Activated T-helper 1 cell treated with anti-CD3 and anti-CD28 coated beads, Interleukin-2, amount 50 U/mL, for 16 hours (primary cell): ENCODE data around the gene MTG1.
"Not testable (repeated sequence)": the region's sequence is repeated elsewhere in the genome, so short reads cannot be mapped to it uniquely, and the experiment has no call there.

Experiments
- DNase-seq, 2 donors: peaks; one replicate each; pipeline ENCODE4 v3.0.0-alpha.2; 2020; ENCODE audit warnings: low read depth in 1 of 2, low spot score in 1 of 2

MTG1 gene

DNA sequence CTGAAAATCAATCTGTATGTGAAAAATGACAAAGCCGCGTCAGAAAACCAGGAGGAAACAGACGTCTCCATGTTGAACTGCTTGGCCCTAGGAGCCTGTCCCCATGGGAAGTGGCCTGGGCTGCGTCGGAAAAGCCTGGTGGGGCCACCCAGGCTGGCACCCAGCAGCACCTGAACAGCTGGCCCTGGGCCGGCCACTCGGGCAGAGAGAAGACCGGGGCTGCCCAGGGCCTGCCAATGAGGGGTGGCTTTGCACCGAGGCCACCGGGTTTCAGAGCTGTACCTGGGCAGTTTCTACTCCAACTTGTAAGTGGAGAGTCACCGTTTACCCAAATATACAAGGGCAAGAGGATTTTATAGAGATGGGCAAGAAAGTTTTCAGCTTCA, 35.0 kb upstream of the MTG1 start:
- DNase-seq = no peak

DNA sequence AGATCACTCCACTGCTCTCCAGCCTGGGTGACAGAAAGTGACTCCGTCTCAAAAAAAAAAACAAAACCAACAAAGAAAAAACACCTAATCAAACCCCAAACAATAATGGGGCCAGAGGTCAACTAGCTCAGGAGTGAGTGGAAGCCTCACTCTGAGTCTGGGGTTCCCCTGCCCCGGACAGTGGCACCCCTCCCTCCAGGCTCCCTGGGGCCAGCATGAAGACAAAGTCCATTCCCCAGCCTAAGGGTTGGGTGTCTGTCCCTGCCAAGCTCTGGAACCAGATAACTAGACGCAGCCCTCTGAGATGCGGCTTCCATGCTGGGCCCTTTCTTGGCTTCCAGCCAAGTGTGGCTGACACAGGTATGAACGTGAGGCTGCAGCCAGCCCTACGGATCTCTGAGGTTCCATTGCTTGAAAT, 34.4 kb upstream of the MTG1 start:
- no peak for DNase-seq

DNA sequence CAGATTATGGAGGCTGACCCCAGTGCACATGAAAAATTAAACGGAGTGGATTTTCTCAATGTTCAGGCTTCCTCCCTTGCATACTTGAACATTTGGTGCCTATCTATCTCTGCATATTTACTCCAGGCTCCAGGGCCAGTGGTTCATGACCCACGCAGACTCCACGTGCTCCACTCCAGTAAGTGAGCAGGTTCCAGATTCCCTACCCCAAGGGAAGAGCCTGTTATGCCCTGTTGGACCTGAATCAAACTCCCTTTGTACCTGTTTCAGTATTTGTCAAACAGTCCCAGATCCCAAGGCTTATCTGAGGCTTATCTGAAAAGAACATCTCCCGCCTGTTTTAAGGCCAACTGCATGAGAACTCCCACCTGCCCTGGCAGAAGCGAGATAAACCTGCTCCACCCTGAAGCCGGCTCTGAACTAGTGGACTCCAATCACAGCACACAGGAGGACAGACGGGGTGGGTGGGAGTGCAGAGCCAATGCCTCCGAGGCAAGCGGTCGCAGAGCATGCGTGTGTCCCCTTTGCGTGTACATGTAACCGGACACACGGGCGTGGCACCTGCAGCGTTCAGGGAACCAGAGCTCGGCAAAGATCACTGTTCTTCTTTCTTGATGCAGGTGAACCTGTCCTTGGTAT, 33.9 kb upstream of the MTG1 start:
- no peak for DNase-seq

DNA sequence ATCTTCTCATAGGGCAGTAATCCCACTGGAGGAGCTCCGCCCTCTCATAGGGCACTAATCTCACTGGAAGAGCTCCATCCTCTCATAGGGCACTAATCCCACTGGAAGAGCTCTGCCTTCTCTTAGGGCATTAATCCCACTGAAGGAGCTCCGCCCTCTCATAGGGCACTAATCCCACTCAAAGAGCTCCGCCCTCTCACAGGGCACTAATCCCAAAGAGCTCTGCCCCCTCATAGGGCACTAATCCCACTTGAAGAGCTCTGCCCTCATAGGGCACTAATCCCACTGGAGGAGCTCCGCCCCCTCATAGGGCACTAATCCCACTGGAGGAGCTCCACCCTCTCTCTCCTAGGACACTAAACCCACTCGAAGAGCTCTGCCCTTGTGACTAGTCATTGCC, 32.7 kb upstream of the MTG1 start:
- no peak for DNase-seq

DNA sequence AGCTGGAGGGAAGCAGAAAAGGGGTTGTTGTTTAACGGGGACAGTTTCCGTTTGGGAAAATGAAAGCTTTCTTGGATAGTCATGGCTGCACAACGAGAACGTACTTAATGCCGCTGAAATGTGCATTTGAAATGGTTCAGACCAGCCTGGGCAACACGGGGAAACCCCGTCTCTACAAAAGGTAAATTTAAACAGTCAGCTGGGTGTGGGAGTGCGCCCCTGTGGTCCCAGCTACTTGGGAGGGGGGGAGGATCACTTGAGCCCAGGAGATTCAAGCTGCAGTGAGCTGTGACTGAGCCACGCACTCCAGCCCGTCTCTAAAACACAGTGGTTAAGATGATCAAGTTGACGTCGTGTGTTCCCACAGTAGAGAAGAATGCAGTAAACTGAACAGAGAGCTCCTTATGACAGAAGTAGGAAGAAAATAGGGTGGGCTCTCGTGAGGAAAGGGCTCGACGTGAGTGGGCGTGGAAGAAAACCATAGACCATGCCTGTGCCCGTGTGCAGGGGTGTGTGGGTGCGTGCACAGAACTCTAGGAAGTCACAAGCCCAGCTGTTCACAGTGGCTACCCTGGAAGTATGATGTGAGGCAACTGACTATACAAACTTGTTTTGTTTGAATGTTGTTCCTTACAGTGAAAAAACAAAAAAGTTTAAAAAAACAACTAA, 32.0 kb upstream of the MTG1 start:
- DNase-seq = no peak

DNA sequence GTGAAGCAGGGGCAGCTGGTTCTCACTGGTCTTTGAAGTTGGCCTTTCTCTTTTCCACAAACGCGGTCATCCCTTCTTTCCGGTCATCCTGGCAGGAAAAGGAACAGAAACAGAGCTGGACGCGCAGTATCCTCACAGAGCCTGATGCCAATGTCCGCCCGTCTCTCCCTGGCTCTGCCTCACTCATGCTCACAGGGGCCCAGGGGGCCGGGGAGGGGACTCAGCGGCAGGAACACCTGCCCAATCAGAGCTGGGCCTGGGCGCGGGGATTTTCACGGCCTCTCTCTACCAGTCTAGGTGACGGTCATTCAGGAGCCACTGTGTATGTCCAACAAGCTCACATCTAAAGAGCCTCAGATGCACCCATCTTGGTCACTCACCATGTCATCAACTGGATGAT, 31.1 kb upstream of the MTG1 start:
- DNase-seq = no peak

DNA sequence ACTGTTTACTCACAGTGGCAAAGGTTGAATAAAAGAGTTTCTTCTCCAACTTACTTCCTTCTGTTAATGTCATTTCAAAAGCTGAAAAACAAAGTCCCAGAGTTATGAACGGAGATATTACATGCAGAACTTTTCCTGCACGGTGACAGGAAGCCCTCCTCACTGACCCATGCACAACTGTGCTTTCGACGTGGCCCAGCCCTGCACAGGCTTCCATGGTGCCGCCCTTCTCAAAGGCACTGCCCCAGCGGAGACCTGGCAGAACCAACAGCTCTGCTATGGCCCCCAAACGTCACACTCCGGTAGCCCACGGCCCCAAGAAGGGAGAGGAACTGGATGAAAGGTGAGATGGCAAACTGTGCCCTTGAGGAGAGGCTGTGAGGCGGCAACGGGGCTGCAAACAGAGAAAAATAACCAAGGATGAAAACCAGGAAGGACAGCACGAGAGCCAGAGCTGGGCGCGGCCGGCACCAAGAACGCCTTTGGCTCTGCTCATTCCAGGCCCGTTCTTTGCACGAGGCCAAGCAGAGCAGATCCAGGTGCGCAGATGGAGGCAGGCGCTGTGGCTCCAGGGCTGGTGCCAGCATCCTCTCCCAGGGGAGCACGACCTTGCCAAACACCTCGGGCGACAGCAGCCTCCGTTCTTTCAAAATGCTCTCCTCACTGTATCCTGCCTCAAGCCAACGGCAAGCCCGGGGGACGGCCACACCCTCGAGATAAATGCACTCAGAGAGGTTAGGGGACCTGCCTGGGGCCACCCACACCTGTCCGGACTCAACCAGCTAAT, 29.1 kb upstream of the MTG1 start:
- no peak for DNase-seq

DNA sequence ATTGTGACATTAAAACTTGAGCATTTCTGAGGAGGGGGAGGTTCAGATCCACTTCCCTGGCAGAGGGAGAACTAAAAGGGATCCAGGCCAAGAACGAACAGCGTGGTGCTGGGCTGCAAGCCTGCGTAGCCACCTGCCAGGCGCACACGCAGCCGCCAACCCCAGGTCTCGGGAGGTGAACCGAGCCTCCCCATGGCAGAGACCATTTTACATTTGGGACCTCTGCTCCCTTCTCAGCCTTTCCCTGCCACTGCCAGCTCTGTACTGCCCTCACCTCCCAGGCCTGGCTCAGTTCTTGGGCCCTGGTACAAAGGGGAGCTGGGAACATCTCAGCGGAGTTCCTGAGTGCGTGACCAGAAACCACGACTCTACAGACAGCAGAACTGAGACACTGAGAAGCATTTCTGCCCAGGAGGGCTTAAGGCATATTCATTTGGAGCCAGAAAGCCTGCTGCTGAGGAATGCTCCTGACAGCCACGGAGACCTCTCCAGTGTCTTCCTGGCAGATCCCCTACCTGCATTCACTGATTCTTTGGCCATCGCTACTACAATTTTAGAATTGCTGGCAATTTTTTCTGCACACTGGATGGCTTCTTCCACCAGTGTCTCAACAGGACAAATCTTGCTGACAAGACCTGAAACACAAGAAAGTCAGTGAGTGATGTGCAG, 28.4 kb upstream of the MTG1 start:
- DNase-seq = no peak

DNA sequence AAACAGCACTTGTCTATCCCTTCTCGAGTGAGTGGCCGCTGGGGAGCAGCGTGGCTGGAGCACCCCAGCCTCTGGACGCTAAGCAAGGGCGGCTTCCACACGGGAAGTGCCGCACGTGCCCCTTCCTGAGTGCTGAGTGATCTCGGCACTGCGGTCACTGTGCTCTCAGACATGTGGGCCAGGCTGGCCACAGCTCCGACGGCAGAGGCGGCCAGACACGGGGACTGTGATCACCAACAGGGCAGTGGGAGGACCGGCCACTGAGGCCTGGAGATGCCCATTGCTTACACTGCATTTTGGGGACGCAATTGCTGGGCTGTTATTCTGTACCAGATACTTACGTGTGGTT, 27.9 kb upstream of the MTG1 start:
- no peak for DNase-seq

DNA sequence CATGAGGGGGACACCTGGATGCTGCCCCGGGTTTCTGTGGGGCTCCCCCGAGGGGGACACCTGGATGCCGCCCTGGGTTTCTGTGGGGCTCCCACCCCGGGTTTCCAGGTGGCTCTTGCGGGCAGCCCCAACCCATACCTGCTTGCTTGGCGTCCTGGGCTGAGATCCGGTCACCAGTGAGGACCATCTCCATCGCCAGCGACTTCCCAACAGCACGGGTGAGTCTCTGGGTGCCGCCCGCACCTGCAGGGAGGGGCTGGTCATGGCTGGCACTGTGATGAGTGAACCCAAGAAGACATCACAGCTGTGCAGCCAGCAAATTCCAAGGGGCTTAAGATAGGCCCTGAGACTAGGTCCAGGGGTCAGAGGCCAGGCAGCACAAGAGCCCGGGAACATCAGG, 27.2 kb upstream of the MTG1 start:
- no peak for DNase-seq

DNA sequence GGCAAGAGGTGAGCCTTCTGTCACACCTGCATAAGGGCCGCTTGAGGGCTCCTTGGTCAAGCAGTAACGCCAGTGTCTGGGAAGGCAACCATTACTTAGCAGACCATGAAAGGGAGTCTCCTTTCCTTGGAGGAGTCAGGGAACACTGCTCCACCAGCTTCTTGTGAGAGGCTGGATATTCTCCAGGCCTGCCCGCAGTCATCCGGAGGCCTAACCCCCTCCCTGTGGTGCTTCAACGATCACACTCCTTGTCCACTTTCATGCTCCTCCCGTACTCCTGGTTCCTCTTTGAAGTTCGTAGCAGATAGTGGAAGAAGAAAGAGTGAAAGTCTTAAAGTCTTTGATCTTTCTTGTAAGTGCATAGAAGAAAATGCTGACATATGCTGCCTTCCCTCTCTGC, 26.5 kb upstream of the MTG1 start:
- not testable (repeated sequence) for DNase-seq

DNA sequence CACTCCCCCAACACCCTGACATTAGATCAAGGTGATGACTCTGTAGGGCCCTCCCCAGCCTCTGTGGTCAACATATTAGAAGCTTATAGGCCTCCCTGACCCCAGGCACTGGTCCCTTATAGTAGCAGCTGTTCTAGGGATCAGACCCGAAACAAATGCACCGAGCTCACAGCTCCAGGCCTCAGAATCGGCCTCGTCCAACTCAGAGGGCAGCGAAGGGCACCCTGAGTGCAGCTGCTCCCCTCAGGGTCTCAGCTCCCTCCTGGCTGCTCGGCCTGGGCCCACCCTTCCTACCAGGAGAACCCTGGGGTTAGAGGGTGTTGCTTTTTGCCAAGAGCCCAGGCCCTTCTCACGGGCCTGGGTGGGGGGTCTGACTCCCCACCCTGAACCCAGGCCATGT, 25.8 kb upstream of the MTG1 start:
- no peak for DNase-seq

DNA sequence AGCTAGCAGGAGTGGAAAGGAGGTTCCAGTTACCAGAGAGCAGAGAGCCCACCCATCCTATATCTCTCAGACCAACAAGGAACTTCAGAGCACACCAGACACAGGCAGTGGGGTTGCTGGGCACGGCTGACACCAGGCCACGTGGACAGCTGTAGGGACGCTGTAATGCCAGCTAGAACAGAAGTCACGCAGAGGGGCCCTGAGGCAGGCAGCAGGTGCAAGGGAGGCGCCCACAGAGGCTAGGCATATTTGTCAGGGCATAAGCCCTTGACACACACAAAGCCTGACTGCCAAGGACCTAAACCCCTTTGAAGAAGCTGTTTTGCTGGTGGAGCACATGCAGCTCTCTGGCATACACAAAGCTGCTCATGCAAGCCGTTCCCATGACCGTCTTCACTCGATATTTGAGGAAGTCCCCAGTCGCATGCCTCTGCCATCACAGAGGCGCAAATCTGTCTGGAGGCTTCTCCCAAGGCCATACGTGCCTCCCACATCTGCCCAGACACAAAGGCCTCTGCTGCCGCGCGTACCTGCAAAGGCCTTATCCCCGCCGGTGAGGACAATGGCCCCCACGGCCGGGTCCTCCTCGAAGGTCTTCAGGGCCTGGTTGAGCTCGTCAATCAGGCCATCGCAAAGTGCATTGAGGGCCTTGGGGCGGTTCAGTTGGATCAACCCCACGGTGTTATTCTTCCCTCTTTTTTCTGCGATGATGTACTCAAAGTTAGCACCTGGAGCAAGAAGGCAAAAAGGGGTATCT, 23.7 kb upstream of the MTG1 start:
- DNase-seq = no peak

DNA sequence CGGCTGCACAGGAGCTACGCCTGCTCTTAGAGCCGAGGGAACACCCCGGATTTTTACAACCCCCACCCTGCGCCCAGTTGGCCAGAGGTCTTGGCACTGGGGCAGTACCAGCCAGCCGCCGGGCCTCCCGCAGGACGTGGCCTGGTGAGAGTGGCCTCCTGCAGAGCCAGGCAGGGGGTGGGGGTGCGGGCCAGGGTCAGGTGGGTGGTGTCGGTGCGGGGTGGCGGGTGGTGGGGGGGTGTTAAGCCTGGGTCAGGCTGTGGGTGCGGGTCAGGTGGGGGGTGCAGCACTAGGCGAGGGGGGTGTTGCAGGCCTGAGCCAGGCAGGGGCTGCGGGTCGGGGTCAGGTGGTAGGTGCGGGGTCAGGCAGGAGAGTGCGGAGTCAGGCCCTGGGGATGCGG, 21.4 kb upstream of the MTG1 start:
- no peak for DNase-seq

DNA sequence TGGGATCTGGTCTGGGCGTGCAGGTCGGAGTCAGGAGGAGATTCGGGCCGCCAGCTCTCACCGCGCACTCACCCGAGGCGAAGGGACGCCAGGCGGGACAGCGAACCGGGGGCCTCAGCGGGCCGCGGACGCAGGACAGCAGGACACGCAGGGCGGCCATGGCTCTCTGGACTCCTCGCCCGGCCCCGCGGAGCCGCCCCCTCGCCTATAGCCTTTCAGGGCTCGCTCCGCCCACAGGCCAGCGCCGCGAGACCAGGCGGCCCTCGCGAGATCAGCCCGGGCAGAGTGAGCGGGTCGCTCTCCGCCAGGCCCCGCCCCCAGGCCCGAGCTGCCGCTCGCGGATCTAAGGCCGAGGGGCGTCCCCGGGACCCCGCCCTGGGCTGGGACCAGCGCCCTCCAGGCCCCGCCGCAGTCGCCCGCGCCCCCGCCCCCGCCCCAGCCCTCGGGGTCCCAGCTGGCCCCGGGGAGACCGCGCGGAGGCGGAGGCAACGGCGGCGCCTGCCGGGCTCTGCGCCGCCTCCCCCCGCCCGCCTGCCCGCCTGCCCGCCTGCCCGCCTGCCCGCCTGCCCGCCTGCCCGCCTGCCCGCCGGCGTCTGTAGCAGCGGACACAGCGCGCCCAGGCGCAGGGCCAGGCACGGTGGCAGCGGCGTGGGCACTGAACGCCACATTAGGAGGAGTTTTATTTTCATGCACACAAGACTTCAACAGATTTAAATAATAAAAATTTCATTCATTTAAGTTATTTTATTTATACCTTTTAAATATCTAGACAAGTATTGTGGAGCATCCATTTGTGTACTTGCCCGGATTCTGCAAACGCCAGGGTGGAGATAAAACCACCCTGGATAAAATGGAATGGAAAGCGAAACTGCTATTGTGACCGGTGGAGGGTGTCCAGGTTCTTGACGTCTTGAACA, 20.5 kb upstream of the MTG1 start, which contains the start of gene ECHS1:
Gene ECHS1, minus strand, starts transcription at position 181 of the 917 bp plus-strand sequence. Its CDS starts 21 bp downstream, at position 160.
- DNase-seq = peak; percentile 80 to 87

DNA sequence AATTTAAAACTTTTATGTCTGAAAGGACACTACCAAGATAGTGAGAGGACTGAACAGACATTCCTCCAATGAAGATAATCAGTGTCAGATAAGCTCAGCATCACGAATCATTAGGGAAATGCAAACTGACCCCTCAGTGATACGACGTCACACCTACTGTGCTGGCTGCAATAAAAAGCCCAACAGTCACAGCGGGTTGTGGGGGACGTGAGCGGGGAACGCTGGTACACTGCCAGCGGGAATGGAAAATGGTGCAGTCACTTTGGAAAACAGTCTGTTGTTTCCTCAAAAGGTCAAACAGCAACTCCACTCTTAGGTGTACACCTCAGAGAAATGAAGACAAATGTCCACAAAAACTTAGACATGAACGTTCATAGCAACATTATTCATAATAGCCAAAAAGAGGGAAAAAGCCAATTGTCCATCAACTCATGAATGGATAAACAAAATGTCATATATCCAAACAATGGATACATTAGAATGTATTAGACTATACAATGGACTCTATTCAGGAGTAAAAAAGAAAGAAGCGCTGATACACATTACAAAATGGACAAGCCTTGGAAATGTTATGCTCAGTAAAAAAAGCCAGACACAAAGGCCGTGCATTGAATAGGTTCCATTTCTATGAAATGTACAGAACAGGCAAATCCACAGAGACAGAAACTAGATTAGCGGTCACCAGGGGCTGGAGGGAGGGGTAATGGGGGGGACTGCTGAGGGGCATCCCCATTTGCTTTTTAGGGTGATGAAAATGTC, 18.4 kb upstream of the MTG1 start:
- no peak for DNase-seq

DNA sequence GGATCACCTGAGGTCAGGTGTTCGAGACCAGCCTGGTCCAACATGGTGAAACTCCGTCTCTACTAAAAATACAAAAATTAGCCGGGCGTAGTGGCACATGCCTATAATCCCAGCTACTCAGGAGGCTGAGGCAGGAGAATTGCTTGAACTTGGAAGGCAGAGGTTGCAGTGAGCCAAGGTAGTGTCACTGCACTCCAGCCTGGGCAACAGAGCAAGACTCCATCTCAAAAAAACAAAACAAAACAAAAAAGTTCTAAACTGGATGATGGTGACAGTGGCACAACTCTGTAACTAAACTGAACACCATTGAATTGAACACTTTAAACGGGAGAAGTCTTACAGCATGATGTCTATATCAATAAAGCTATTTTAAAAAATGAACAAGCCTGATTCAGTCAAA, 17.8 kb upstream of the MTG1 start:
- DNase-seq = not testable (repeated sequence)

DNA sequence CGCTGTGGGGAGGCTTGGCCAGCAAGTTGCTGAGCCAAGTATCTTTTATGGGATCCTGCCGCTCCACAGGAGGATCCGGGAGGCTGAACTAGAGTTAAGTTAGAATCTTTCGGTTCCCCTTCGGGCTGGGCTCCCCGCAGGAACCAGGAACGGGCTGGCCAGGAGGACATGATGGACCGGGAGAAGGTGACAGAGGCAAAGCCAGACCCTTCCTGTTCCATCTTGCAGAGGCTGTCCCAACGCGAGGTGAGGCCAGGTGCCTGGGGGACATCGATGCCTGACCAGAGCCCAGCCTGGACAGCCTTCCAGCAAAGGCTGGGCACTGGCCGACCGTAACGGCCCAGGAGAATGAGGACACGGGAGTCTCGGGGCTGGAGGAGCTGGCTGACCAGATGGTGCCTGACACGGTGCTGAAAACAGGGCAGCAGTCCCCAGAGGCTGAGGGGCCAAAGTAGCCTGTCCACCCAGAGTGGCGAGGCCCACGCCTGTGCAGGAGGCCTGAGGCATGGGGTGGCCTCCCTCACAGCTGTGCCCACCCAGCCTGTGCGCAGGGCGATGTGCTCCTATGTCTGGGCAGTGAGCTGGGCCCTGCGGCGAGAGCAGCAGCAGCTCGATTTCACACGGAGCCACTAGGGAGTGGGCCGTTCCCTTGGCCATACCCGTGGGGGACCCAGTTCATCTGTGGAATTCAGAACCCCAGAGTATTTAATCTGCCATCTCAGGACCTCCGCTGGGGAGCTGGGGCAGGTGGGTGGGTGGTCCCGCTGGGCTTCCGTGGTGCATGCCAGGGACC, 16.7 kb upstream of the MTG1 start:
- no peak for DNase-seq
